Astrocyte of the hippocampus (primary cell): ENCODE measurements around the gene SLC9A9.
A peak's percentile ranks its signal among the peaks of the same experiment; 100 is the strongest.

ENCODE experiments used
- DNase-seq: peaks from one replicate; pipeline ENCODE4 v3.0.0; 2011; ENCODE audit warnings: low read depth, low spot score

Gene SLC9A9

GRCh38 chr3:143511174-143511879 is 336.9 kb downstream of the SLC9A9 start:
- DNase-seq = no peak

GRCh38 chr3:143510601-143511000 is 337.7 kb downstream of the SLC9A9 start:
- no peak for DNase-seq

- peak; percentile 80 for DNase-seq
Measured at GRCh38 chr3:143507735-143508580, 340.3 kb downstream of the SLC9A9 start.

- DNase-seq = no peak
Measured at GRCh38 chr3:143506190-143506589, 342.1 kb downstream of the SLC9A9 start.

- no peak for DNase-seq
Measured at GRCh38 chr3:143503325-143503885, 344.9 kb downstream of the SLC9A9 start.

GRCh38 chr3:143502081-143502480 is 346.2 kb downstream of the SLC9A9 start:
- peak; percentile 37 for DNase-seq

- no peak for DNase-seq
Measured at GRCh38 chr3:143497382-143497781, 350.9 kb downstream of the SLC9A9 start.

GRCh38 chr3:143496191-143496590 is 352.1 kb downstream of the SLC9A9 start:
- DNase-seq = no peak

- no peak for DNase-seq
Measured at GRCh38 chr3:143495527-143495926, 352.7 kb downstream of the SLC9A9 start.

- no peak for DNase-seq
Measured at GRCh38 chr3:143486611-143487010, 361.7 kb downstream of the SLC9A9 start.

GRCh38 chr3:143484846-143485512 is 363.3 kb downstream of the SLC9A9 start:
- DNase-seq = peak; percentile 53

- DNase-seq = no peak
Measured at GRCh38 chr3:143483214-143483613, 365.1 kb downstream of the SLC9A9 start.

- DNase-seq = peak; percentile 53
Measured at GRCh38 chr3:143482106-143483088, 365.9 kb downstream of the SLC9A9 start.

- peak; percentile 27 for DNase-seq
Measured at GRCh38 chr3:143480344-143480743, 367.9 kb downstream of the SLC9A9 start.

GRCh38 chr3:143479727-143480126 is 368.5 kb downstream of the SLC9A9 start:
- DNase-seq = no peak

- peak; percentile 9 for DNase-seq
Measured at GRCh38 chr3:143478115-143478693, 370.1 kb downstream of the SLC9A9 start.

GRCh38 chr3:143476965-143477640 is 371.2 kb downstream of the SLC9A9 start:
- DNase-seq = no peak

- no peak for DNase-seq
Measured at GRCh38 chr3:143475981-143476380, 372.3 kb downstream of the SLC9A9 start.

GRCh38 chr3:143472731-143473523 is 375.3 kb downstream of the SLC9A9 start:
- DNase-seq = no peak
